NCI-H1092 (cell line): ENCODE data around the gene LRFN2.

Experiments used
- DNase-seq: peaks from one replicate; lab custom pipeline; 2025; lab: John Stamatoyannopoulos, UW

LRFN2 gene

GRCh38 chr6:40543776-40544175 lies 43.4 kb downstream of the LRFN2 start:
- DNase-seq = no peak

- no peak for DNase-seq
Observed at GRCh38 chr6:40543146-40543545, 44.0 kb downstream of the LRFN2 start.

DNA sequence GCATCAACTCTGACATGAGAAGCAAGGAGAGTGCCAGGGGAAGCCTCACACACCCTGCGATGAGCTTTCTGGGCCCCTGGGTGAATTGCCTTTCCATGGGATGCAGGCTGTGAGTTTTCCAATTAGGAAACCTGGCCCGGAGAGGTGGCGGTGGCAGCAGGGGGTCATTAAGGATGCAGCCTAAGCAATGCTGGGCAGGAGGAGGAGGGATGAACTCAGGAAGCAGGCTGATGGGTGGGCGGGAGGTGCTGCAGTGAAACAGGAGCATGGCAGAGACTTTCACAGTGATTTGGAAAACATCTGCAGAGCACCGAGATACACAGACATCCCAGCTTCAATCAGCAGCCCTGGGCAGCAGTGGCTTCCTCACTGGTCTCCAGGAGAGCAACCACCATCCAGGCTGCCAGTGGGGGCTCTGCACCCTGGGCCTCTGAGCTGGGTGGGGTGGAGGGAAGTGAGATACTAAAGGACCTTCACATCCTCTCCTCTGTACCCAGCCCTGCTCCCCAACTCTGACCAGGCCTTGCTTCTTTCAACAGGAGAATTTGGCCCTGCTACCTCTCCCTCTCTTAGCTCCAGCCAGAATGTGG lies 44.9 kb downstream of the LRFN2 start:
- no peak for DNase-seq

- DNase-seq = no peak
Observed at GRCh38 chr6:40541556-40542174, 45.5 kb downstream of the LRFN2 start.

DNA sequence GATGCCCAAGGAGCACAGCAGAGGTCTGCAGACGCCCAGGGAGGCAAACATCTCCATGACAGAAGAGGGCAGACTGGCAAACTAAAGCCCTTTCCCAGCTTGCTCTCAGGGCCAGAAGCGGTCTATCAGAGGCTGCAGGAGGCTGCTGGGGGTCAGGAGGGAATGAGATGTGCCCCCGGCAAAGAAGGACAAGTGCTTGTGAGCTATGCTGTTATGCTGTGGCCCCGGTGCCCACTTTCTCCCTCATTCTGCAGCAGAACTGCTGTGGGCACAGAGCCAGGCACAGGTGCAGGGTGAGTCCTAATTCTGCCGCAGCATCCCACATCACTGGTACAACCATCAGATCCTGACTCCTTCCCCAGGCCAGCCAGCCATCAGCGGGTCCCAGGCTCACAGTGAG lies 46.4 kb downstream of the LRFN2 start:
- DNase-seq = no peak

GRCh38 chr6:40539853-40540252 lies 47.3 kb downstream of the LRFN2 start:
- DNase-seq = no peak

- DNase-seq = no peak
Observed at GRCh38 chr6:40538556-40538955, 48.6 kb downstream of the LRFN2 start.

DNA sequence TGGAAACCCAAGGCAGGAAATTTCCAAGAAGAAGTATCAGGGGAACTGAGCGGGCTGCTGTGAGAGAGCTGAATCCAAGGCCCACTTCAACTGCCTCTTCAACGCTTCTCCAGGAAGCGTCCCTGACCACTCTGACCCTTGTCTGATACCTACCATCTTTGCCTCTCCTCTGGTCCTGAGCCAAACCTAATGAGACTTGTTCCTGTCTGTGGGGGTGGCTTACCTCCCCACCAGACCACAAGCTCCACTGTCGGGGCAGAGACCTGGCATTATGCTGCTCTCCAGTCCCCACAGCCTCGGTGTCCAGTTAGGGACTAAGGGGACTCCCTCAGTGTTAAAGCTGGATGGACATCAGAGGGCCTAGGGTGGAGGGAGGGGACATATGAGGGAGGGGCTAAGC lies 49.7 kb downstream of the LRFN2 start:
- no peak for DNase-seq

- DNase-seq = no peak
Observed at GRCh38 chr6:40536442-40536841, 50.7 kb downstream of the LRFN2 start.

DNA sequence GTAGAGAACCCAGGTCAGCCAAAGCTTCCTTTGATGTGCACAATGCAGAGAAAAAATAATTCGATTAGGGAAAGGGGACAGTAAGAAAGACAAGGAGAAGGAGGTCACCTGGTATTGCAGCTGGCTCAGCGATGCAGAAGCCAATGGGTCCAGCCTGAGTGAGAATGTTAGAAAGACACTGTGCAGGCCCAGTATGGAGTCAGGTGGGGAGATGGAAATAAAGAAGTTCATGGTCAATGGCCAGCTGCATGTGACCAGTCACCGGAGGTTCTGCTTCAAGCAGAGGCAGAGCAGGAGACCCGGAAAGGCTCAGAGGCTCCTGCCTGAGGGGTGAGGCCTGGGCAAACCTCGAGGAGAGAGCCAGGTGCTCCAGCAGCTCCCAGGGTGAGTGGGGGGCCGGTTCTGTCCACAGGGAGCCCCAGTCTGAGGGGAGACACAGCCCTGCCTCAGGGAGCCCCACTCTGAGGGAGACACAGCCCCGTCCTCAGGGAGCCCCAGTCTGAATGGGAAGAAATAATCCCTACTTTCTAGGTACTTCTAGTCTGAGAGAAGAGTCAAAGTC lies 51.3 kb downstream of the LRFN2 start:
- no peak for DNase-seq

DNA sequence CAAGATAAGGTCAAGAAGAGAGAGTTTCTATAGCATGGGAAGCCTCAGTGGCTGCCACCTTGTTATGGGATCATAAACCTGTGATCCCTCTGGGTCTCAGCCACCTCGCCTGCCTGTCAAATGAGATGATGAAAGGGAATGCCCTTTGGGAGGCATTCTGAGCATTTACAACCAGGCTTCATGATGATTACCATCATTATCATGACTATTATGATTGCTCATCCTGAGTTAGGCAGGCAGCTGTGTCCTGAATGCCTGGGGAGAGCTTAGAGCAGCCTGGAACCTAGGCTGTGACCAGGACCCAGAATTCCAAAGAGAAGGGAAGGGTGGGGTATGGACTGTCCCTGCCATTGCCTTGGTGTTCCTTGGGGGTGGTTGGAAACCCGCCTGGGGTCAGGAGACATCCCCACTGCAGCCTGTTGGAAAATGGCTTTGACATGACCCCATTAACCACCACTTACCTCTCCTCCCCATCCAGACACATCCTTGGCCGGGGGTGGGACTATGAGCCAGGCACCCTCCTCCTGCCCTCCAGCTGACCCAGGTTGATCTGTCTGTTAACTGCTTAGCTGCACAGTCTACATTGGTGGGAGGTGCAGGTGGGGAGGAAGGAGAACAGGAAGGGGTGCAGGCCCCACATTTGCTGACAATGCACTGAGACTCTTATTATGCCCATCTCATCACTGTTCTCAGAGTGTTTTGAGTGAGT lies 51.9 kb downstream of the LRFN2 start:
- no peak for DNase-seq

- DNase-seq = no peak
Observed at GRCh38 chr6:40532349-40533000, 54.7 kb downstream of the LRFN2 start.

GRCh38 chr6:40529919-40530318 lies 57.2 kb downstream of the LRFN2 start:
- DNase-seq = no peak

DNA sequence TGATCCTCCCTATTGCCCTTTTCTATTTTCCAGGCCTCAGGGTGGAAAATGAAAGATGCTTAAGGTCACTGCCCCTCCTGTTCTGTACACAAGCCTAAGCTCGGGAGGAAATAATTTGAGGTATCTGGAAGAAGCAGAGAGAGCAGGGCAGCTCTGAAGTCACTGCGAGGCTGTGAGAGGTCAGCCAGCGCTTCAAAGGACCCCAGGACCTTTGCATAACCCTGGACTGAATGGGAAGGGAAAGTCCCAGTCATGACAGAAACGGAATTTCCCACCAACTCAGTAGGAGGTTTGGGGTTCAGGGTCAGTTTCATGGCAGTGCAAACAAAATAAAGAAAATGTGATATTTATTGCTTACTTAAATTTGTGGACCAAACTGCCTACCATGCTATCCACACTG lies 58.1 kb downstream of the LRFN2 start:
- DNase-seq = no peak

DNA sequence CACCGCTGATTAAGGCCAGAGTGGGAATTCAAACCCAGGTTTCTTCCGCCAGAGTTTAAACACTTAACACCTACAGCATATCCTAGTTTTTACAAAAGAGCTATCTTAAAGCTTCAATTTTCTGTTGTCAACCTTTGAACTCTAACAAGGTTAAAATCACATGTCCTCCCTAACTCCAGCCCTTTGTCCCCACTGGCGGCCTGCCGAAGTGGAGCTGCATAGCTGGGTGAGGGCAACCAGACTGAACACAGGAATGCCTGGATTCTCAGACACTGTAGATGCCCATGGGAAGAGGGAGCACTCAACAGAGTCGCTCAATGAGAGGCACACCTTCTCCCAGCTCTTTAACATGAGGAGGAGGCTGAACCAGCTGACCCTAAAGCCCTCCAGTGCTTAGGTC lies 59.1 kb downstream of the LRFN2 start:
- no peak for DNase-seq

DNA sequence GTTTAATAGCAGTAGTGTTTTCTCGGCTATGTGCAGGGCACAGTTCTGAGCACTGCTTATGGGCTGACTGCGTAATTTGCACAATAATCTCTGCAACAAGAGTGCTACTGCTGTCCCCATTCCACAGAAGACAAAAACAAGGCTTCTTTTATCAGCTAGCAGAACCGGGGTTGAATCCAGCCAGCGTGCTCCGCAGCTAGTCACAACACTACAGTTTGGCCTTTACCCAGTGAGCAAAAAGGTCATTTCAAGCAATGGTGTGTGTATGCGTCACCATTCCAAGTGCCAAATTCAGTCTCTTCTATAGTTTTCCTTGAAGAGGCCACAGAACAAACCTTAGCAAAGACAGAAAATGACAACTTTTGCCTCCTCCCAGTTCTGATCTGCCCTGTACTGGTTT lies 61.1 kb downstream of the LRFN2 start:
- DNase-seq = no peak

DNA sequence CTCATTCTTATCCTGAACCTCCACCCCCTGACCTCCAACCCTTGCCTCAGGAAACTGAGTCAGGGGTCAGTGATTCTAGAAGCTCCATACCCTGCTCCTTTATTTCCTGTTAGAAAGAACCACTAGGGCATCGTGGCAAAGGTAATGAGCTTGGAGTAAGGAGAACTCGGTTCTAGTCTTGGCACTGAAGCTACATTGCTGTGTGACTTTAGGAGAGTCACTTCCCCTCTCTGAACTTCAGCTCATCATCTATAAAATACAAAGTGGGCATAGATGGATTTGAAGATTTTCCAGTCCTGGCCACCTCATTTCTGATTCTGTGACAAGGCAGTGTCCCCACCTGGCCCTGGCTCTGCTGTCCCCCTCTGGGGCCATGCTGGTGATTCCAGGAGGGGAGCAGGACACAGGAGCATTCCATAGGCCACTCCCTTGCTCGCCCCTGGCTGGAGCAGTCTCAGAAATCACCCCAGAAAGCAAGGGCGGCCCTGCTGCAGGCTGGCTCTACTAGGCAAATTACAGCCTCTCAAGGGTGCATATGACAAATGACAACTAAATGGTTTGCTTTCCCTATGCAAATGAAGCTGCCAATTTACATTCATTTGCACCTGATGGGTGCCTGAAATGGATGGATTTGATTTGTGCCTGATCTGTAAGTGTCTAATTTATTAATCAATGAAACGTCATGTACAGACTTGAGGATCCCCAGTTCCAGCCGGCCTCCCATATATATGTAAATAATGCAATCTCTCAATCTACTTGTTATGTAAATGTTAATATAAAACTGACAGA lies 62.2 kb downstream of the LRFN2 start:
- no peak for DNase-seq

DNA sequence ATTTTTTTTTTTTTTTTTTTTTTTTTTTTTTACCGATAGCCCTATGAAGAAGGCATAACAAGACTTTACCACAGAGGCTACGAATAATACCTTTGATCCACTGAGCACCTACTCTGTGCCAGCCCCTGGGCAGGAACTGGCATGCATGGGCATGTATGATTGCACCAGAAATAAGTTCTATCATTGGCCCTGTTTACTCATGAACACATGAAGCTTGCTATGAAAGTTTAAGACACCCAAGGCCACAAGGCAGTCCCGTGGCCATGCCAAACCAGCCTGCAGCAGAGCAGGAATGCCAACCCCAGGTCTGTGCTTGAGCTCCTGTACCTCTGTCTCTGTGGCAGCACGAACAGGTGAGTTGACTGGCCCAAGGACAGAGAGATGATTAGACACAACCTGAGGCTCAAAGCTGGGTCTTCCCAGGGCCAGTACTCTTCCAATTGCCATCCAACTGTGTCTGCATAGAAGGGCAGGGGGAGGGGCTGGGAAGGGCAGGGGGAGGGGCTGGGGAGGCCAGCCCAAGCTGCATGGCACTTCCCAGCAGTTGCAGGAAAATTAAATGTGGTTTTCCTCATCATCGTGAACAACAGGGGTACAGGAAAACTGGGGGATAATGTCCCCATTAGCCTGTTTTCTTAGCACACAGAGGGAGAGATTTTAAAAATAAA lies 63.5 kb downstream of the LRFN2 start:
- DNase-seq = no peak

GRCh38 chr6:40521496-40521895 lies 65.7 kb downstream of the LRFN2 start:
- DNase-seq = no peak

DNA sequence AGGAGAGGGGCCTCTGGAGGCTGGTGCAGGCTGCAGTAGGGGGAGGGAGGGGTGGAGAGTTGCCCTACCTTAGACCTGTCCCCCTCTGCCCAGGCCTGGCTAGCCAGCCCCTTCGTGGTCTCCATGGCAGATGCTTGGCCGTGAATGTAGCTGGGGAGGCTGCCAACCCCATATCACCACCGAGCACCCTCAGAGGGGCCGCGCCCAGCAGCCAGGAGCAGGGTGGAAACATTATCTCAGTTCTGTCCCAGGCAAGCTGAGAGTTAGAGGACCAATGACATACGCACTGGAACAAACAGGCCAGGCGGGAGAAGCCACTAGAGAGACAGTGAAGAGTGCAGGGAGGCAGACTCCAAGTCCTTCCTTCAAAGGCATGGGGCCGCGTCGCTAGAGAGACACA lies 66.5 kb downstream of the LRFN2 start:
- peak; percentile 41 for DNase-seq

GRCh38 chr6:40520084-40520483 lies 67.1 kb downstream of the LRFN2 start:
- no peak for DNase-seq
